GM19099 (cell line): ENCODE results near the gene CLMN.

ENCODE experiments used
- POLR2A ChIP-seq: IDR thresholded peaks from 3 replicates; pipeline ENCODE4 v1.6.1; 2011; ENCODE audit warnings: low read depth; ENCODE audit not compliant: insufficient read length; ENCODE audit errors: extremely low read depth

Gene CLMN

DNA sequence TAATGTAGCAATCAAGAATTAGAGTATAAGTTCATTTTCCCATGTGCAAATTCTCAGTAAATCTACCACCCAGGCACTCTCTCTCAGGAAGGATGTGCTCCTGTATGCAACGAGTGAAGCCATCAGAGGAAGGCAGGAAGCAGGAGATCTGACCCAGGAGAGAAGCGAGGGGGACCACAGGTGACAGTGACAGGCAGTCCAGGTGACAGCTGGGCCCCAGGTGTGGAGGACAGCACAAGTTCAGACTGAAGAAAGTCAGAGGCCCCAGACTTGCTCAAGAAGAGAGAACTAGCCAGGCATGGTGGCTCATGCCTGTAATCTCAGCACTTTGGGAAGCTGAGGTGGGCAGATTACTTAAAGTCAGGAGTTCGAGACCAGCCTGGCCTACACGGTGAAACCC lies 13.8 kb downstream of the CLMN start:
- TF ChIP-seq POLR2A, result no peak

DNA sequence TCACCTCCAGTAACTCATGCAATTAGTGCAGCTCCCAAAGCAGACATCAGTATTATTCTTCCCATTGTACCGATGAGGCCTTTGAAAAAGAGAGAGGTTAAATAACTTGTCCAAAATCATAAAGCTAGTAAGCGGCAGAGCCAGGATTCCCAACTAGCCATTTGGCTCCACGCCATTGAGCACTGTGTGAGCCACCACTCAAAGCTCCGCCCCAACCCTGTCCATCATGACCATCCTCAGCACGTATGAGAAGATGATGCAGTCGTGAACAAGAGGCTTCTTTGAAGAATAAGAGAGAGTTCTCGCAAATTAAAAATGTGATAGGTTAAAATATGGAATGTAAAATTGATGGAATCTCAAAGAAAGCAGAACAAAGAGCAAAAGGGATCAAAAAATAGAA lies 14.6 kb downstream of the CLMN start:
- no peak for TF ChIP-seq POLR2A

DNA sequence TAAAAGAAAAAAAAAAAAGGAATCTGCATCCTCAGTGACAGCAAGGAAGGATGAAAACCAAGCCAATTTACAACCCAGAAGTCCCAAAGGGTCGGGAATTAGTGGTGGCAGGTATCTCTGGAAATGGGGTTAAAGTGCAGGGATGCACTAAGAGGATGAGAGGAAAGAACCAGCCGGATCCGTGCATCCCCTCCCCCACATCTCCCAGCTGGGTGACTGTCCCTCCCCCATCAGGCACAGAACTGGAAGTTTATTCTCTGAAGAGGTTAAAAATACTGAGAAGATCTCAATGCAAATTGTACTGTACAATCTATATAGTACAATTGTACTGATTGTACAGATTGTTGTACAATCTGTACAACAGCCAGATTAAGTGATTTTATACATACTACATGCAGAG lies 15.4 kb downstream of the CLMN start:
- no peak for TF ChIP-seq POLR2A

DNA sequence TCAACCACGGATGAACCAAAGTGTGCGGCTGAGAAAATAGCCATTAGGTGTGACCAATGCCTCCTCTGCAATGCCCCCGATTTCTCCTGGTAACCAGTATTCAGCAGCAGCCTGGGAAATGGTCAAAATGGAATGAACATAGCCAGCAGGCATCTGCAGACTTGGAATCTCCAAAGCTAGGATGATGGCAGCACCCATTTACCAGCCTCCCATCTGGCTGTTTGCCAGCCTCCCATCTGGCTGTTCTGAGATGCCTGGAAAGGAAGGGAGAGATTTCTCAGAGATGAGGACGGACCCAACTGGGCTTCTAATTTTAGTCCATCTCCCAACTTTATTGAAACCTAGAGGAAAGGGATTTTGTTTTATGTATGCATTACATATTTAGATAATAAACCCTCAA lies 16.2 kb downstream of the CLMN start:
- TF ChIP-seq POLR2A, result no peak

DNA sequence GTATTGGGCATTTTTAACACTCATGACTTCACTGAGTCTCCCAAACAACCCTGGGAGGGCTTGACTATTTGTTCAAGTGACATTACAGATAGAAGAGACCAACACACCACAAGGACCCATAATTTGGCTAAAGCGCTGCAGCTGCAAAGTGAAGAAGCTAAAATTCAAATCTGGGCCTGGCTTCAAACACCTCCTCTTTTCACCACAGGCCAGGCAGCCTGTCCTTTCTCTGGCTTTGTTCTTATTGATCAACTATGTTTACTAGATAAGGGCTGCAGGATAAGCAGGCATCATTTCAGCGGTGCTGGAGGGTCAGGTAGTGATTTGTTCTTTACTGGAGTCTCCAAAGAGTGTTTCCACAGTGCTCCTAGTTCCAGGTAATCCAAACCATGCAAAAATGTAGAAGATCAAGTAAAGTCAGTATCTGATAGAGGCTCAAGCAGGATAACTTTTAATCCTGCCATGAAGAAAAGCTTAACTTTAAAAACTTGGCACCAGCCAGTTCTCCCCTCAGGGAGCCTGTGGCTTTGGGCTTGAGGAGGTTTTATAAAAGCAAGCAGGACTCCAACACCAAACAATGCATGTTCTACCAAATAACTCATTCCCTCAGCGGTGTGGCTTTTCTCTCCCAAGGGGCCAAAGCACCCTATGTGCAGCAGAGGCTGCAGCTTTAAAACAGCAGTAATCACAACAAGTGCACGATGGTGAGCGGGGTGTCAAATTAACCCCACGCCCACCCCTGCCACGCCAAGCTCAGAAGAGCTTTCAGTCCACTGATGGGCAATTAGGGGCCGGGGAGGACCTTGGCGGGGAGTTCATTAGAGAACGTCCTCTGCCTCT lies 16.8 kb downstream of the CLMN start:
- TF ChIP-seq POLR2A, result no peak

DNA sequence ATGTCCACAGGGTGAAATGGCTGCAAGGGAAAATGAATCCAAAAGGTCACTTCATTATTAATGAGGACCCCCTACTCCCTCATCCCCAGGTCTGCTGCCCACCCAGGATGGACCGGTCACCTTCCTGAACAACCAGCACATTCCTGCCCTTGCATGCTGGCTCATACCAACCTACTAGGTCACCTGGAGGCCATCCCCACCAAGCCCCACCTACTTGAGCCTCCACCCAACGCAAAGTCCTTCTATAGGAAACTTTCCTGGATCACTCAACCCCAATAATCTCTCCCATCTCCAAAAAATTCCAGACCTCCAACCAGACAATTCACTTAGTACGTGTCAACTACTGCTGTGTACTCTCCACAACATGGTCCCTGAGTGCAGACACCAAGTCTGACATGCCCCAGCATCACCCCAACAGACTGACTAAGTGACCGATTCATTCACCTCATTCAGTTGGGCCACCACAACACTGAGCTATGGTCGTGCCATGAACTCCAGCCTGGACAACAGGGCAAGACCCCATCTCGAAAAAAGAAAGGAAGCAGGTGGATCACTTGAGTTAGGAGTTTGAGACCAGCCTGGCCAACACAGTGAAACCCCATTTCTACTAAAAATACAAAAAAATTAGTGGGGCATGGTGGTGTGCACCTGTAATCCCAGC lies 18.1 kb downstream of the CLMN start:
- no peak for TF ChIP-seq POLR2A

DNA sequence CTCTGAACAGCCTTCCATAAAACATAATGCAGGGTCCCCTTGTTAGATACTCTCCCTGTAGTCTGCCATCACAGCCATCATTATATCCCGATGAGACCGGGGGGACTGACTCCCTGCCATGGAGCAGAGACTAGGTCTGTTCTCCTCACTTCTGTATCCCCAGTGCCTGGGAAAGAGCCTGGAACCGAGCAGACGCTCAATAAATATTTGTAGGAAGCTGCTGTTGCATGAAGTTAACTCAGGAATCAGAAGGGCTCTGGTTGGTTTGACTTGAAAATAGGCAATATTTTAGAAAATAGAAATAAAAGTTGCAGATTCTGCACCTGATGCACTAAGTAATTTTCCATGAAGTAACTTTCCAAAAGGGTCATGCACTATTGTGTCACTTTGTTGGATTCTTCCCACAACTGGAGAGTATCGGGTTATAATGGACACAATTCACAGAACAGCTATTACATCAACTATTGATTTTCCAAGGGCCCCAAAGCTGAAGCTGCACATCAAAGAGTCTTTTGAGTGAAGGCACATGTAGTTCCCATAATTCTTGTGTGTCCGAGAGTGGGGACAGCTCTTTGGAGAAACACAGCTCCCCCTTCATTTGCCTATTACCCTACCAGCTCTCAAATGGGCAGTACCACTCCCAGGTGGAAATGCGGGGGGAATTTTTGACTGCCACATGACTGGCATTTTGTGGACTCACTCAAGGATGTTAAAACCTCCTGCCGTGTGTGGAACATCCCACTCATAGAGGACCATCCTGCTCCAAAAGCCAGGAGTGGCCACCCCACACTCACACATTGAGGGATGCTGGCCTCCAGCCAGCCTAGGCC lies 18.8 kb downstream of the CLMN start:
- no peak for TF ChIP-seq POLR2A

DNA sequence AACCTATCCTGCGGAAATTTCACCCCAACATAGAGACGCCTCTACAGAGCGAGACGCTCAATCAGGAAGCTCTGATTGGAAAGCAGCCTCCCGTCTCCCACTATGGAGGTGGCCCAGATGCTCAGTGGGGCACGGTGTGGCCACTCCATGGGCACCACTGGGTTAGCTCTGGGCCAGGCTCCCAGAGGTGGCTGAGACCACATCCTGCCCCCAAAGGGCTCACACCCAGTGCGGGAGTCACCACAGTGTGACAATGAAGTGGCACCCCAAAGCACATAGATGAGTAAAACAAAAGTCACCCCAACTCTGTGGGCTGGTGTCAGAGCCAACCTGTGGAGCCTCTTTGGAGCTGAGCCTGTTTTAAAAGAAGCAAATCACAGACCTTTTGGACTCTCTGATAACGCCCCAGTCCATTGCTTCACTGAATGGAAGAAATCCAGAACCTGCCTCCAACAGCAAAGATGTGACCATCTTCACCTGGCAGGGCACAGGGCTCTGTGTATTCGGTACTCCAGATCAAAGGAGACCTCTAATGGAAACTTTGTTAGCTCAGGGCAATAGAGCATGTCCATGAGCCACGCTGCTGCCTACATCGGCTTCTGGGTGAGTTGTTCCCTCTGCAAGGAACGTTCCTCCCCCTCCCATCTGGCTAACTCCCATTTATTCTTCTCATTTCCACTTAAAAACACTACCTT lies 19.6 kb downstream of the CLMN start:
- TF ChIP-seq POLR2A, result no peak

DNA sequence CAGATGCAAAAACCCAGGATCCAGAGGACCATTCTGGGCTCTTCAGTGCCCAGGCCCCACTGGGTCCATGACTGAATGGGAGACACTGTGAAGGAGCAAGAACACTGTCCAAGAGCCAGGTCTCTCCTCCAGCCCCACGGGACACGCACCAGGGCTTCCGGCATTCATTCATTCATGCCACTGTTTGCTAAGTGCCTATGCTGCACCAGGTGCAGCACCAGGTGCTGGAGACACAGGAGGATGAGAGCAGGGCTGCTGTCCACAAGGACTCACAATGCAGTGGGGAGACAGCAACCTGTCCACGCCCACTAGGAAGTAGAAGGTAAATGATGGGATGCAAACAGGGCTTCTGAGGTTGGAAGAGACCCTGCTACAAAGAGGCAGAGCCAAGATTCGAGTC lies 20.4 kb downstream of the CLMN start:
- TF ChIP-seq POLR2A, result no peak

DNA sequence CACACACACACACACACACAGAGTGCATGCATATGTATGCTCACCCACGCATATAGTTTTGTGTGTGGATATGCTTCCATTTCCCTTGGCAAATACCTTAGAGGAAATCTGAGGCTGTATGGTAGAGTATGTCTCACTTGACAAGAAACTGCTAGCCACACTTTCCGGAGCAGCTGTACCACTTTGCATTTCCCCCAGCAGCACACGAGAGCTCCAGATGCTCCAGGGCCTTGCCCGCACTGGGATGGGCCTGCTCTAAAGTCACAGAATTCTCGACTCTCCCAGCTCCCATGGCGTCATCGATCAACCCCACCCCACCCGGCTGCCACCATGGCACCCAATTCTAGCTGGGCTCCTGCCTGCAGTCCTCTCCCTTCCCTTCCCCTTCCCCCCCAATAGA lies 21.9 kb downstream of the CLMN start:
- TF ChIP-seq POLR2A, result no peak

DNA sequence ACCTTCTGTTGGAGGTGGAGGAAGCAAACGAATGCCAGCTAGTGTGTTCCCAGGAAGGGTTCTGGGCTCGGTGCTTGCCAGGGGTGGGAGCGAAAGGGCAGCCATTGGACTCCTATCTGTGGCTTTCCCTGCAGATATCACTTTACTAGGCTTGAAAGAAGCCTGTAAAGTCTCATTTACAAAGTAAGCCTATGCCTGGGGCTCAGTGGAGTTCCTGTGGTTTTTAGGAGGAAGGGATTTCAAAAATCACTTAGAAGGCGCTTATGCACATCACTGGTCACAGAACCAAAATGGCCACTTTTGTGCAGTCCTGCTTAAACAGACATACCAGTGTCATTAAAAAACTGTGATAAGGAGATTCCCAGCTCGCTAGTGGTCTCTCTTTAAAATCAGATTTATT lies 22.7 kb downstream of the CLMN start:
- no peak for TF ChIP-seq POLR2A

DNA sequence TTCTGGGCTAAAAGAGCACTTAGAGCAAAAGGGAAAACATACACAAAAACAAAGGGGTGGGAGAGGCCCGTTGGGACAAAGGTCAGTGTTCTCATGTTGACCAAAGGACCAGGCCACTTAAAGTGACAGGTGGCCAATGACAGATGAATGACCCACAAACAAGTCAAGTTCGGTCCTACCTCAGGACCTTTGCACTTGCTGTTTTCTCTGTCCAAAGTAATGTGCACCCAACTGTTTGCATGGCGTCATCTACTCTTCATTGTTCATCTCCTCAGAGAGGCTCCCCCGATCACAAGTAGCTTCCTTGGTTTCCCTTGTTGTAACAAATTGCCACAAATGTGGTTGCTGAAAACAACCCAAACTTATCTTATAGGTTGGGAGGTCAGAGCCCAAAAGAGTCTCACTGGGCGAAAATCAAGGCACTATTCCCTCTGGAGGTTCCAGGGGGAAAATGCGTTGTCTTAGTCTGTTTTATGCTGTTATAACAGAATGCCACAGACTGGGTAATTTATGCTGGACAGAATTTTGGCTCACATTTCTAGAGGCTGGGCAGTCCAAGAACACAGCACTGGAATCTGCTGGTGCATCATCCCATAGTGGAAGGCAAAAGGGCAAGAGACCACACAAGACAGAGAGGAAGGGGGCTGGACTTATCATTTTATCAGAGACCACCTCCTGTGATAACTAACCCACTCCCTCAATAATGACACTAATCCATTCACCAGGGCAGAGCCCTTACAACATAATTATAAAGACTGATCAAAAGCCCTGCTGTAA lies 23.9 kb downstream of the CLMN start:
- no peak for TF ChIP-seq POLR2A

DNA sequence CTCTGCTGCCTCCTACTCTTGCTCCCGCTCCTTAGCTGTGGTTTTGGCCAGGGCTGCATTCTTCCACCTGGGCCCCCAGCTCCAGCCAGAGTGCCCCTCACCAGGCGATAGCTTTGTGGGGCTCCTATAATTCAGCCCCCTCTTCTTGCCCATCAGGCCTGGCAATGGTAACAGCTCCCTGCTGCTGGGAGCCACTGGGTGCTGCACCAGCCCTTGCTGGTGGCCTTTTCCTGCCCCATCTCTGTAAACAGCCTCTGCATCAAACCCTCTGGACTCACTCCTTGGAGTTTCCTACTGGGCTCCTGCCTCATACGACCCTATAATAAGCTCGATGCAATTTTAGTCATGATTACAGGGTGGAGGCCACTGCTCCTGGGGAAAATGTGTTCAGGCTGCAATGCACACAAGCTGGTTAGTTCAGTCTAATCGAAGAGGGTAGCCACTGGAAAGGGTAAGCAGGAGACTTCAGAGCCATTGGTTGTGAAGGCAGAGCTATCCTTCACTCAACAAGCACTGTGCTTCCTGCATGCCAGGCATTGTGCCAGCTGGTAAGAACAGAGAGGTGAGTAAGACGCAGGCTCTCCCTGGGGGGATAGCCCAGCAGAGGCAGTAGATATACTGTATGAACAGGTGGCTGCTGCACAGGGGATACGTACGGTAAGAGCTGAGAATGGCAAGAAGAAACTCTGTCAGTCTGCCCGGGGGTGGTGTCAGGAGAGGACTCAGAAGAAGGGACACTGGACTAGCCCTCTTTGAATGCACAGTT lies 24.7 kb downstream of the CLMN start:
- TF ChIP-seq POLR2A, result no peak

DNA sequence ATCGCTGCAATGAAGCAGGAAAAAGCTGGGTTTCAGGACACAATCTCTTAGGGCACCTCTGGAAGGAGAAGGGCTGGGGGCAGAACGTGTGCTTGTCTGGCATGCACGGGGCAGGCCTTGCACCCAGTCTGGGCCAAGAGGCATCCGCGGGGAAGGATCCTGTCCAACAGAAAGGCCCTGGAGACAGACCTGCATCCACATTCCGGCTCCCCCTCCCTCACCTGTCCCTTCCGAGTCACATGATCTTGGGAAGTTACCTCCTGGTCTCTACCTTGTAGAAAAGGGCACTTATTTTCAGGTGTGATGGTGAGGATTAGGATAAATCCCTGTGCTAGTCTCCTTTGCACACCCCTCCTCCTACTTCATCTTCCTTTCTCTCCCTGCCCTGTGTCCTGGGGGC lies 25.4 kb downstream of the CLMN start:
- no peak for TF ChIP-seq POLR2A
